K562 (cell line): Measurements from ENCODE around the gene ALOX12B. TPM values are rescaled to one million over a fixed set of nuclear protein-coding genes. Genes with fewer than 3 reads are reported as not detected.

ENCODE experiments used
- BHLHE40 ChIP-seq: IDR thresholded peaks from 2 replicates; pipeline ENCODE4 v1.6.1; 2011; ENCODE audit warnings: low read length, improper control_type of control experiment
- CBFA2T2 ChIP-seq: fragments of 450-650 bp; conservative IDR thresholded peaks from 2 replicates; pipeline ENCODE4 v1.6.1; 2017; ENCODE audit warnings: mild to moderate bottlenecking
- CXXC5 ChIP-seq: fragments of 250-450 bp; sonication (Bioruptor Pico); IDR thresholded peaks from 2 replicates; pipeline ENCODE4 v1.8.0; 2022; ENCODE audit warnings: inconsistent platforms, mild to moderate bottlenecking, moderate library complexity
- FOXK1 ChIP-seq: sonication (generic); formaldehyde crosslinking; IDR thresholded peaks from 2 replicates; pipeline ENCODE4 v1.8.0; 2022; ENCODE audit warnings: missing genetic modification reagents, mild to moderate bottlenecking, borderline replicate concordance
- GABPB1 ChIP-seq: sonication (generic); formaldehyde crosslinking; IDR thresholded peaks from 2 replicates; pipeline ENCODE4 v1.8.0; 2022; ENCODE audit warnings: mild to moderate bottlenecking, missing genetic modification reagents
- HINFP ChIP-seq: fragments of 450-650 bp; conservative IDR thresholded peaks from 2 replicates; pipeline ENCODE4 v1.6.1; 2016; ENCODE audit warnings: missing genetic modification characterization, low read depth, mild to moderate bottlenecking, control low read depth, missing compliant biosample characterization
- HMGN3 ChIP-seq: IDR thresholded peaks from 2 replicates; pipeline ENCODE4 v1.6.1; 2011; ENCODE audit warnings: borderline replicate concordance, low read depth, mild to moderate bottlenecking, mixed read lengths, low read length; ENCODE audit not compliant: insufficient read length; ENCODE audit errors: extremely low read depth
- KLF1 ChIP-seq: fragments of 450-650 bp; IDR thresholded peaks from 2 replicates; pipeline ENCODE4 v1.6.1; 2016; ENCODE audit warnings: missing genetic modification characterization, missing compliant biosample characterization
- MITF ChIP-seq: IDR thresholded peaks from 2 replicates; pipeline ENCODE4 v1.6.1; 2014; ENCODE audit warnings: antibody characterized with exemption
- NCOA2 ChIP-seq, 2 experiments: fragments of 450-650 bp; IDR thresholded peaks; 2 replicates each; pipeline ENCODE4 v1.6.1; 2018; ENCODE audit warnings: mild to moderate bottlenecking in 2 of 2, moderate library complexity in 1 of 2; ENCODE audit not compliant: partially characterized antibody in 2 of 2
- NEUROD1 ChIP-seq: fragments of 150-350 bp; IDR thresholded peaks from 2 replicates; pipeline ENCODE4 v1.6.1; 2014; ENCODE audit warnings: borderline replicate concordance, low read length, low read depth; ENCODE audit not compliant: partially characterized antibody
- NUFIP1 ChIP-seq: fragments of 450-650 bp; IDR thresholded peaks from 2 replicates; pipeline ENCODE4 v1.6.1; 2018; ENCODE audit not compliant: partially characterized antibody
- PHTF2 ChIP-seq: fragments of 250-450 bp; sonication (Bioruptor Pico); IDR thresholded peaks from 2 replicates; pipeline ENCODE4 v1.5.0; 2021; ENCODE audit warnings: mild to moderate bottlenecking
- RFX7 ChIP-seq: fragments of 250-450 bp; sonication (Bioruptor Pico); IDR thresholded peaks from 2 replicates; pipeline ENCODE4 v1.5.1; 2021; ENCODE audit warnings: mild to moderate bottlenecking
- TBL1XR1 ChIP-seq, 2 experiments: IDR thresholded peaks; 2 replicates each; pipeline ENCODE4 v1.6.1; 2012; ENCODE audit warnings: improper control_type of control experiment in 2 of 2, low read length in 2 of 2, mild to moderate bottlenecking in 1 of 2
- THRA ChIP-seq: fragments of 450-650 bp; IDR thresholded peaks from 2 replicates; pipeline ENCODE4 v1.6.1; 2017; ENCODE audit warnings: mild to moderate bottlenecking, moderate library complexity
- ZFP30 ChIP-seq: fragments of 250-450 bp; sonication (Bioruptor Pico); IDR thresholded peaks from 2 replicates; pipeline ENCODE4 v1.8.0; 2022; ENCODE audit warnings: moderate library complexity, mild to moderate bottlenecking, inconsistent platforms, borderline replicate concordance
- ZNF143 ChIP-seq: sonication (generic); formaldehyde crosslinking; IDR thresholded peaks from 2 replicates; pipeline ENCODE4 v1.9.0; 2022; ENCODE audit warnings: mild to moderate bottlenecking, missing genetic modification reagents
- ZNF165 ChIP-seq: fragments of 250-450 bp; sonication (Bioruptor Pico); IDR thresholded peaks from 2 replicates; pipeline ENCODE4 v1.4.0; 2020; ENCODE audit warnings: borderline replicate concordance
- ZNF232 ChIP-seq: sonication (generic); formaldehyde crosslinking; IDR thresholded peaks from 2 replicates; pipeline ENCODE4 v1.8.0; 2022; ENCODE audit warnings: mild to moderate bottlenecking, missing genetic modification reagents
- ZNF384 ChIP-seq: IDR thresholded peaks from 2 replicates; pipeline ENCODE4 v1.6.1; 2012; ENCODE audit warnings: low read depth, low read length, improper control_type of control experiment
- polyA plus RNA-seq, 8 experiments: library from polyadenylated mRNA; depleted of rRNA in 4 of 8; stranded (reverse) in 5 of 8; unstranded in 3 of 8; fragments of >200 nt; fragmentation: Nextera tagmentation in 2 of 8; fragmentation: Illumina TruSeq in 1 of 8; extraction: Ambion mirVana in 2 of 8; extraction: Trizol in 1 of 8; gene quantifications; 2 replicates each; pipeline versions ENCODE4 v1.2.1 to v1.2.3, GENCODE V29; 2011 to 2014; ENCODE audit warnings: inconsistent platforms in 1 of 8, missing spikeins in 1 of 8
- total RNA-seq, 7 experiments: library from RNA; depleted of rRNA in 6 of 7; stranded (reverse); fragments of >200 nt in 6 of 7; fragmentation: Illumina TruSeq in 2 of 7; extraction: Trizol in 2 of 7; gene quantifications; 2 replicates each; pipeline versions ENCODE4 v1.2.1 to v1.2.3, GENCODE V29; 2011 to 2021; ENCODE audit warnings: low replicate concordance in 1 of 7
- TF ChIP-seq, protein P1 (sequence below): fragments of 250-450 bp; sonication (Bioruptor Pico); IDR thresholded peaks from 2 replicates; pipeline ENCODE4 v1.9.0; 2021; ENCODE audit warnings: mild to moderate bottlenecking, inconsistent platforms

The ALOX12B gene
- total and polyA plus RNA-seq, 9 of the 15 experiments (the other 6 are each of a cell fraction or from before 2014, with no cell fraction given), result not detected

DNA sequence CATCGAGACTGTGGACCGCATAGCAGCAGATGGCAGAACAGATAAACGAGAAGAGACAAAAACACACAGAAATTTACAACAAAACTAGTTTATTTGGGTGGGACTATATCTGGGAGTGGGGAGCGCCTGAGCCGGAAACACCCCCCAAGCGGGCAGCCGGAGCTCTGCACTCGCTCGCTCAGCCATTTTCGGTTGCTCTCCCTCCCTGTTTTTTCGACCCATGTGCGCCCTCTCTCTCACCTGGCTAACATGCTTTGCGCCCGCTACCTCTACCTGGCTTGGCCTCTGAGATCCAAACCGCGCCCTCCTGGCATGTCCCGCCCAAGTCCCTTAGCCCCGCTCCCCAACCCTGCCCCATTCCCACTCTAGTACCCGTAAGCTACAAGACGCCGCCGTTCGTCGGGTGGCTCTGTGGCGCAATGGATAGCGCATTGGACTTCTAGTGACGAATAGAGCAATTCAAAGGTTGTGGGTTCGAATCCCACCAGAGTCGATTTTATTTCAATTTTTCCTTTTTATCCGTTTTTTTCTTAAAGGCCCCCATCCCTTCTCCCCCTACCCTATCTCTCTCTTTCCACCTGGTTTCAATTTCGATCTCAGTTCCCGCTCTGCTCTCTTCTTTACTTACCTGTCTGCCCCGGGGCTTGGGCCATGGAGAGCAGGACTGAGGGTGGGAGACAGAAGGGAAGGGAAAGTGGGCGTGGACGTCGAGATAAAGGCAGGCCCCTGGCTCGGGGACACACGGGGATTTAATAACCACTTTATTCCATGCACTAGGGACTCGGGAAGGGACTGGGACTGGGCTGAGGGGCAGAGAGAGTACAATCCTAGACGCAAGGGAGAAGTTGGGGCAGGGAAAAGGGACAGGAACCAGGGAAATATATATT lies 33.2 kb upstream of the ALOX12B start (continued):
- no peak for TF ChIP-seq ZNF232 (CRISPR knock-in tag)
- no peak for TF ChIP-seq THRA
- TF ChIP-seq, protein P1, sequence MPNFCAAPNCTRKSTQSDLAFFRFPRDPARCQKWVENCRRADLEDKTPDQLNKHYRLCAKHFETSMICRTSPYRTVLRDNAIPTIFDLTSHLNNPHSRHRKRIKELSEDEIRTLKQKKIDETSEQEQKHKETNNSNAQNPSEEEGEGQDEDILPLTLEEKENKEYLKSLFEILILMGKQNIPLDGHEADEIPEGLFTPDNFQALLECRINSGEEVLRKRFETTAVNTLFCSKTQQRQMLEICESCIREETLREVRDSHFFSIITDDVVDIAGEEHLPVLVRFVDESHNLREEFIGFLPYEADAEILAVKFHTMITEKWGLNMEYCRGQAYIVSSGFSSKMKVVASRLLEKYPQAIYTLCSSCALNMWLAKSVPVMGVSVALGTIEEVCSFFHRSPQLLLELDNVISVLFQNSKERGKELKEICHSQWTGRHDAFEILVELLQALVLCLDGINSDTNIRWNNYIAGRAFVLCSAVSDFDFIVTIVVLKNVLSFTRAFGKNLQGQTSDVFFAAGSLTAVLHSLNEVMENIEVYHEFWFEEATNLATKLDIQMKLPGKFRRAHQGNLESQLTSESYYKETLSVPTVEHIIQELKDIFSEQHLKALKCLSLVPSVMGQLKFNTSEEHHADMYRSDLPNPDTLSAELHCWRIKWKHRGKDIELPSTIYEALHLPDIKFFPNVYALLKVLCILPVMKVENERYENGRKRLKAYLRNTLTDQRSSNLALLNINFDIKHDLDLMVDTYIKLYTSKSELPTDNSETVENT (CRISPR knock-in tag), result no peak
- no peak for TF ChIP-seq NUFIP1
- TF ChIP-seq NEUROD1, result no peak
- no peak for TF ChIP-seq TBL1XR1 (IDR thresholded peaks at IDR 0.05; ENCODE audit: low read length in 2 of 2)
- TF ChIP-seq ZNF165, result no peak
- TF ChIP-seq ZNF384, result peak; percentile 4; the same call in 1 of the 2 replicates
- no peak for TF ChIP-seq HMGN3
- TF ChIP-seq PHTF2 (CRISPR knock-in tag), result no peak
- TF ChIP-seq ZFP30 (CRISPR knock-in tag), result no peak
- TF ChIP-seq CBFA2T2, result no peak
- TF ChIP-seq BHLHE40, result no peak
- no peak for TF ChIP-seq RFX7 (CRISPR knock-in tag)
- 0 out of 2 replicates have a peak, but pooled peaks have one; percentile 13 for TF ChIP-seq CXXC5
- peak; percentile 72 for TF ChIP-seq GABPB1
- TF ChIP-seq ZNF143 (CRISPR knock-in tag), result no peak
- no peak for TF ChIP-seq MITF
- TF ChIP-seq HINFP (tag), result no peak
- TF ChIP-seq KLF1 (tag), result no peak
- no peak for TF ChIP-seq NCOA2 (IDR thresholded peaks at IDR 0.05; ENCODE audit: partially characterized antibody in 2 of 2)
- no peak for TF ChIP-seq FOXK1 (CRISPR knock-in tag)
